ENCODE measurements around the gene TEK. TPM values are rescaled to one million over a fixed set of nuclear protein-coding genes. Genes with fewer than 3 reads are reported as not detected.

Gene TEK
- total RNA-seq, 5 donors from 2014 or later (not counting 1 experiment from before 2014, with no cell fraction given) = 0.16 TPM; not detected in 4

GRCh38 chr9:27085456-27085855 is 23.6 kb upstream of the TEK start:
- no peak for DNase-seq
- POLR2A ChIA-PET = no interaction called here
- H3K36me3 Mint-ChIP-seq = peaks cover 5% of the 10 kb centered on the region
- H3K4me3 Mint-ChIP-seq = no peak overlapping the region
- Histone ChIP-seq H3K4me3 (ENCODE audit: control insufficient read depth in 1 of 2, extremely low read depth in 1 of 2, low read length in 1 of 2) (no peak overlapping the region), H3K4me1 (ENCODE audit: control insufficient read depth in 1 of 2, extremely low read depth in 1 of 2, insufficient read depth in 2 of 2, low read length in 2 of 2) (no peaks in the 10 kb centered on the region), H3K27me3 (replicated peaks in 1 of 2; ENCODE audit: control insufficient read depth in 2 of 2, extremely low read depth in 1 of 2, insufficient read depth in 2 of 2, low read length in 1 of 2) (no peaks in the 10 kb centered on the region), H3K36me3 (ENCODE audit: control insufficient read depth in 2 of 2, extremely low read depth in 1 of 2, insufficient read depth in 1 of 2, low read length in 1 of 2) (no peaks in the 10 kb centered on the region), H3K27ac (ENCODE audit: low read length) (no peak overlapping the region), H3K9me3 (no peaks in the 10 kb centered on the region)
- no peak for ATAC-seq (replicated peaks in 1 of 4)
- CTCF ChIA-PET = no interaction called here
- no peaks in the 10 kb centered on the region for H3K4me1 Mint-ChIP-seq
- H3K27ac Mint-ChIP-seq = no peak overlapping the region
- H3K27me3 Mint-ChIP-seq = no peaks in the 10 kb centered on the region
- H3K9me3 Mint-ChIP-seq = no peaks in the 10 kb centered on the region
- no CpG with 5 or more reads among the region's 5 CpGs for WGBS (ENCODE audit: insufficient coverage)

GRCh38 chr9:27086818-27087680 is 22.0 kb upstream of the TEK start:
- DNase-seq (no peak), ATAC-seq (replicated peaks in 1 of 4) (no peak)
- H3K27me3 Mint-ChIP-seq = no peaks in the 10 kb centered on the region
- Histone ChIP-seq H3K27me3 (replicated peaks in 1 of 2; ENCODE audit: control insufficient read depth in 2 of 2, extremely low read depth in 1 of 2, insufficient read depth in 2 of 2, low read length in 1 of 2) (no peaks in the 10 kb centered on the region), H3K36me3 (ENCODE audit: control insufficient read depth in 2 of 2, extremely low read depth in 1 of 2, insufficient read depth in 1 of 2, low read length in 1 of 2) (no peaks in the 10 kb centered on the region), H3K27ac (ENCODE audit: low read length) (no peak overlapping the region), H3K9me3 (no peaks in the 10 kb centered on the region), H3K4me3 (ENCODE audit: control insufficient read depth in 1 of 2, extremely low read depth in 1 of 2, low read length in 1 of 2) (no peak overlapping the region), H3K4me1 (ENCODE audit: control insufficient read depth in 1 of 2, extremely low read depth in 1 of 2, insufficient read depth in 2 of 2, low read length in 2 of 2) (no peaks in the 10 kb centered on the region)
- H3K27ac Mint-ChIP-seq = no peak overlapping the region
- no peaks in the 10 kb centered on the region for H3K9me3 Mint-ChIP-seq
- no peaks in the 10 kb centered on the region for H3K4me1 Mint-ChIP-seq
- H3K36me3 Mint-ChIP-seq = peaks cover 5% of the 10 kb centered on the region
- no CpG with 5 or more reads among the region's 11 CpGs for WGBS (ENCODE audit: insufficient coverage)
- ChIA-PET POLR2A (no interaction called here), CTCF (no interaction called here)
- H3K4me3 Mint-ChIP-seq = no peak overlapping the region

- no peak for ATAC-seq (replicated peaks in 1 of 4)
- WGBS (ENCODE audit: insufficient coverage) = no CpG with 5 or more reads among the region's 4 CpGs
- no peaks in the 10 kb centered on the region for H3K4me1 ChIP-seq (ENCODE audit: control insufficient read depth in 1 of 2, extremely low read depth in 1 of 2, insufficient read depth in 2 of 2, low read length in 2 of 2)
- Mint-ChIP-seq H3K4me3 (no peak overlapping the region), H3K9me3 (no peaks in the 10 kb centered on the region), H3K36me3 (no peaks in the 10 kb centered on the region), H3K27ac (no peak overlapping the region), H3K27me3 (peaks cover 0 to 2% of the 10 kb centered on the region in 2 donors), H3K4me1 (peaks cover 0 to 3% (median 2%) of the 10 kb centered on the region in 3 donors)
- H3K9me3 ChIP-seq = no peaks in the 10 kb centered on the region
- ChIA-PET POLR2A (no interaction called here), CTCF (no interaction called here)
- no peak overlapping the region for H3K4me3 ChIP-seq (ENCODE audit: control insufficient read depth in 1 of 2, extremely low read depth in 1 of 2, low read length in 1 of 2)
- no peak for DNase-seq
- no peaks in the 10 kb centered on the region for H3K36me3 ChIP-seq (ENCODE audit: control insufficient read depth in 2 of 2, extremely low read depth in 1 of 2, insufficient read depth in 1 of 2, low read length in 1 of 2)
- H3K27me3 ChIP-seq (replicated peaks in 1 of 2; ENCODE audit: control insufficient read depth in 2 of 2, extremely low read depth in 1 of 2, insufficient read depth in 2 of 2, low read length in 1 of 2) = peaks cover 0 to 2% of the 10 kb centered on the region in 2 experiments
- H3K27ac ChIP-seq (ENCODE audit: low read length) = no peak overlapping the region
Observed at GRCh38 chr9:27088981-27089380, 20.0 kb upstream of the TEK start.

- 85% methylated on average over 4 of the region's 4 CpGs for WGBS (ENCODE audit: insufficient coverage)
- no peaks in the 10 kb centered on the region for H3K9me3 Mint-ChIP-seq
Observed at GRCh38 chr9:27089706-27090105, 19.3 kb upstream of the TEK start.

GRCh38 chr9:27090231-27090630 is 18.8 kb upstream of the TEK start:
- Mint-ChIP-seq H3K4me3 (no peak overlapping the region), H3K27me3 (peaks cover 8 to 9% of the 10 kb centered on the region in 2 donors), H3K9me3 (no peaks in the 10 kb centered on the region), H3K36me3 (no peaks in the 10 kb centered on the region), H3K27ac (no peak overlapping the region), H3K4me1 (peaks cover 0 to 3% (median 2%) of the 10 kb centered on the region in 3 donors)
- Histone ChIP-seq H3K4me1 (ENCODE audit: control insufficient read depth in 1 of 2, extremely low read depth in 1 of 2, insufficient read depth in 2 of 2, low read length in 2 of 2) (no peaks in the 10 kb centered on the region), H3K4me3 (ENCODE audit: control insufficient read depth in 1 of 2, extremely low read depth in 1 of 2, low read length in 1 of 2) (no peak overlapping the region), H3K27me3 (replicated peaks in 1 of 2; ENCODE audit: control insufficient read depth in 2 of 2, extremely low read depth in 1 of 2, insufficient read depth in 2 of 2, low read length in 1 of 2) (peaks cover 0 to 4% of the 10 kb centered on the region in 2 experiments), H3K9me3 (no peaks in the 10 kb centered on the region), H3K36me3 (ENCODE audit: control insufficient read depth in 2 of 2, extremely low read depth in 1 of 2, insufficient read depth in 1 of 2, low read length in 1 of 2) (no peaks in the 10 kb centered on the region), H3K27ac (ENCODE audit: low read length) (no peak overlapping the region)
- ChIA-PET CTCF (no interaction called here), POLR2A (no interaction called here)
- DNase-seq = no peak
- no peak for ATAC-seq (replicated peaks in 1 of 4)

More at GRCh38 chr9:27089706-27090105, 19.3 kb upstream of the TEK start:
- no peak overlapping the region for H3K4me3 Mint-ChIP-seq
- no peak overlapping the region for H3K27ac ChIP-seq (ENCODE audit: low read length)
- no peaks in the 10 kb centered on the region for H3K4me1 ChIP-seq (ENCODE audit: control insufficient read depth in 1 of 2, extremely low read depth in 1 of 2, insufficient read depth in 2 of 2, low read length in 2 of 2)
- ChIA-PET POLR2A (no interaction called here), CTCF (no interaction called here)
- H3K9me3 ChIP-seq = no peaks in the 10 kb centered on the region
- no peaks in the 10 kb centered on the region for H3K36me3 Mint-ChIP-seq
- ATAC-seq (replicated peaks in 1 of 4) (no peak), DNase-seq (no peak)
- H3K27me3 ChIP-seq (replicated peaks in 1 of 2; ENCODE audit: control insufficient read depth in 2 of 2, extremely low read depth in 1 of 2, insufficient read depth in 2 of 2, low read length in 1 of 2) = peaks cover 0 to 4% of the 10 kb centered on the region in 2 experiments
- H3K4me3 ChIP-seq (ENCODE audit: control insufficient read depth in 1 of 2, extremely low read depth in 1 of 2, low read length in 1 of 2) = no peak overlapping the region
- peaks cover 0 to 3% (median 2%) of the 10 kb centered on the region in 3 donors for H3K4me1 Mint-ChIP-seq
- H3K27ac Mint-ChIP-seq = no peak overlapping the region
- H3K36me3 ChIP-seq (ENCODE audit: control insufficient read depth in 2 of 2, extremely low read depth in 1 of 2, insufficient read depth in 1 of 2, low read length in 1 of 2) = no peaks in the 10 kb centered on the region
- peaks cover 4 to 6% of the 10 kb centered on the region in 2 donors for H3K27me3 Mint-ChIP-seq

GRCh38 chr9:27090711-27091110 is 18.3 kb upstream of the TEK start:
- Mint-ChIP-seq H3K4me1 (peaks cover 0 to 3% (median 2%) of the 10 kb centered on the region in 3 donors), H3K4me3 (no peak overlapping the region), H3K36me3 (no peaks in the 10 kb centered on the region), H3K9me3 (no peaks in the 10 kb centered on the region), H3K27me3 (peaks cover 9 to 10% of the 10 kb centered on the region in 2 donors), H3K27ac (no peak overlapping the region)
- POLR2A ChIA-PET = no interaction called here
- Histone ChIP-seq H3K27me3 (replicated peaks in 1 of 2; ENCODE audit: control insufficient read depth in 2 of 2, extremely low read depth in 1 of 2, insufficient read depth in 2 of 2, low read length in 1 of 2) (peaks cover 0 to 4% of the 10 kb centered on the region in 2 experiments), H3K27ac (ENCODE audit: low read length) (no peak overlapping the region), H3K36me3 (ENCODE audit: control insufficient read depth in 2 of 2, extremely low read depth in 1 of 2, insufficient read depth in 1 of 2, low read length in 1 of 2) (no peaks in the 10 kb centered on the region), H3K4me1 (ENCODE audit: control insufficient read depth in 1 of 2, extremely low read depth in 1 of 2, insufficient read depth in 2 of 2, low read length in 2 of 2) (no peaks in the 10 kb centered on the region), H3K4me3 (ENCODE audit: control insufficient read depth in 1 of 2, extremely low read depth in 1 of 2, low read length in 1 of 2) (no peak overlapping the region), H3K9me3 (no peaks in the 10 kb centered on the region)
- no CpG with 5 or more reads among the region's 1 CpG for WGBS (ENCODE audit: insufficient coverage)
- DNase-seq = no peak
- CTCF ChIA-PET = no interaction called here
- ATAC-seq (replicated peaks in 1 of 4) = no peak

Data from T-cell (primary cell).